HCT116 (cell line): ENCODE measurements around the gene PDCD6IP.

Experiments
- CEBPB ChIP-seq: IDR thresholded peaks from 2 replicates; pipeline ENCODE4 v1.6.1; 2012; ENCODE audit warnings: low read depth
- EZH2 ChIP-seq: fragments of 200-600 bp; sonication (generic); IDR thresholded peaks from 2 replicates; pipeline ENCODE4 v1.6.1; 2017; ENCODE audit warnings: antibody characterized with exemption, mixed run types
- EZH2phosphoT487 ChIP-seq: fragments of 200-600 bp; IDR thresholded peaks from 2 replicates; pipeline ENCODE4 v1.6.1; 2018; ENCODE audit warnings: antibody characterized with exemption, borderline replicate concordance
- JUND ChIP-seq: IDR thresholded peaks from 2 replicates; pipeline ENCODE4 v1.6.1; 2012
- MAX ChIP-seq: IDR thresholded peaks from 2 replicates; pipeline ENCODE4 v1.6.1; 2012
- POLR2A ChIP-seq: IDR thresholded peaks from 2 replicates; pipeline ENCODE4 v1.7.0; 2011; ENCODE audit warnings: borderline replicate concordance; ENCODE audit not compliant: insufficient read depth, insufficient read length; ENCODE audit errors: extremely low read depth
- POLR2AphosphoS5 ChIP-seq: IDR thresholded peaks from 2 replicates; pipeline ENCODE4 v1.6.1; 2011; ENCODE audit warnings: mild to moderate bottlenecking, low read depth, low read length, moderate library complexity
- REST ChIP-seq: IDR thresholded peaks from 2 replicates; pipeline ENCODE4 v1.6.1; 2012; ENCODE audit warnings: low read depth
- SP1 ChIP-seq: IDR thresholded peaks from 2 replicates; pipeline ENCODE4 v1.6.1; 2012; ENCODE audit warnings: low read depth
- TCF7L2 ChIP-seq: IDR thresholded peaks from 2 replicates; pipeline ENCODE4 v1.7.0; 2011; ENCODE audit warnings: borderline replicate concordance, inconsistent platforms; ENCODE audit not compliant: insufficient read depth, insufficient read length; ENCODE audit errors: extremely low read depth
- TF ChIP-seq, protein P1 (sequence below): IDR thresholded peaks from 2 replicates; pipeline ENCODE4 v1.6.1; 2012
- TF ChIP-seq, protein P2 (sequence below), 3 experiments: fragments of 200-600 bp in 1 of 3; sonication (generic) in 1 of 3; IDR thresholded peaks in 2 of 3; conservative IDR thresholded peaks in 1 of 3; 2 replicates each; pipeline ENCODE4 v1.5.1; 2012 to 2017; ENCODE audit warnings: low read depth in 2 of 3, low read length in 2 of 3, antibody characterized with exemption in 1 of 3, borderline replicate concordance in 1 of 3, control low read depth in 1 of 3, mild to moderate bottlenecking in 1 of 3, mixed read lengths in 1 of 3, mixed run types in 1 of 3, moderate library complexity in 1 of 3; ENCODE audit not compliant: insufficient read depth in 1 of 3

DNA sequence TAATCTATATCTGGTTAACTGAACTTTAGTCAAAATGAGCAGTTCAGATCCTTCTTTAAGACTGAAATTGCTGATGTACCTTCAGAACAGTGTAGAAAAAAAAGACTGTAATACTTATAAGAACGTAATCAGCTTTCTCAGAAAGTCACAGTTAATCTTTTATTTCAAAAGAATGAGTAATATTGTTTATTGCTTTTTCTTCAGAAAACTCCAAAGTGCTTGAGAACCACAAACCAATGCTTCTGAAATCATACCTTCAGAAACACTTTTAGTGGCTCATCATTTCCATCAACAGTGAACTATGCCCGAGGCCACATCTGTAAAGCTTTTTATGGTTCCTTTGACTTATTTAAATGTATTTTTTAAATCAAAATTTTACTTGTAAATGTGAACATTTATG lies 47.1 kb upstream of the PDCD6IP start:
- TF ChIP-seq EZH2phosphoT487 (no peak), POLR2A (no peak), CEBPB (no peak), TCF7L2 (no peak), REST (no peak), POLR2AphosphoS5 (no peak), JUND (no peak), MAX (no peak), SP1 (no peak), EZH2 (no peak)
- TF ChIP-seq, protein P1, sequence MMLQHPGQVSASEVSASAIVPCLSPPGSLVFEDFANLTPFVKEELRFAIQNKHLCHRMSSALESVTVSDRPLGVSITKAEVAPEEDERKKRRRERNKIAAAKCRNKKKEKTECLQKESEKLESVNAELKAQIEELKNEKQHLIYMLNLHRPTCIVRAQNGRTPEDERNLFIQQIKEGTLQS, result no peak
- TF ChIP-seq, protein P2, sequence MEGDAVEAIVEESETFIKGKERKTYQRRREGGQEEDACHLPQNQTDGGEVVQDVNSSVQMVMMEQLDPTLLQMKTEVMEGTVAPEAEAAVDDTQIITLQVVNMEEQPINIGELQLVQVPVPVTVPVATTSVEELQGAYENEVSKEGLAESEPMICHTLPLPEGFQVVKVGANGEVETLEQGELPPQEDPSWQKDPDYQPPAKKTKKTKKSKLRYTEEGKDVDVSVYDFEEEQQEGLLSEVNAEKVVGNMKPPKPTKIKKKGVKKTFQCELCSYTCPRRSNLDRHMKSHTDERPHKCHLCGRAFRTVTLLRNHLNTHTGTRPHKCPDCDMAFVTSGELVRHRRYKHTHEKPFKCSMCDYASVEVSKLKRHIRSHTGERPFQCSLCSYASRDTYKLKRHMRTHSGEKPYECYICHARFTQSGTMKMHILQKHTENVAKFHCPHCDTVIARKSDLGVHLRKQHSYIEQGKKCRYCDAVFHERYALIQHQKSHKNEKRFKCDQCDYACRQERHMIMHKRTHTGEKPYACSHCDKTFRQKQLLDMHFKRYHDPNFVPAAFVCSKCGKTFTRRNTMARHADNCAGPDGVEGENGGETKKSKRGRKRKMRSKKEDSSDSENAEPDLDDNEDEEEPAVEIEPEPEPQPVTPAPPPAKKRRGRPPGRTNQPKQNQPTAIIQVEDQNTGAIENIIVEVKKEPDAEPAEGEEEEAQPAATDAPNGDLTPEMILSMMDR (IDR thresholded peaks at IDR 0.05 in 2 of 3, conservative IDR thresholded peaks at IDR 0.05 in 1 of 3; ENCODE audit: borderline replicate concordance in 1 of 3, insufficient read depth in 1 of 3, low read depth in 2 of 3, low read length in 2 of 3), result no peak
